H1 (cell line): ENCODE measurements around the gene PRMT3. TPM values are rescaled to one million over a fixed set of nuclear protein-coding genes. Genes with fewer than 3 reads are reported as not detected.

Experiments used
- CTCF ChIA-PET: fragments of 300-600 bp; sonication (Branson Sonifier 250); formaldehyde crosslinking; loops from one replicate; lab custom pipeline; 2021; ENCODE audit not compliant: partially characterized antibody; lab: Charles Lee
- POLR2A ChIA-PET: fragments of 300-600 bp; sonication (Branson Sonifier 250); formaldehyde crosslinking; loops from one replicate; lab custom pipeline; 2021; ENCODE audit warnings: inconsistent platforms; ENCODE audit not compliant: partially characterized antibody; lab: Charles Lee
- DNase-seq, 2 experiments: peaks; one replicate each; pipeline versions ENCODE4 v3.0.0 to v3.0.0-alpha.2; 2010 to 2022; ENCODE audit warnings: low spot score in 2 of 2, low read depth in 1 of 2, mixed read lengths in 1 of 2
- FAIRE-seq: peaks from 2 replicates; lab custom pipeline; 2011; peaks lifted over from hg19 to GRCh38; lab: Jason Lieb, UNC
- H2AFZ ChIP-seq: 2 replicates; pipeline ENCODE4 v1.8.1; 2012; ENCODE audit warnings: low read length, inconsistent platforms
- H2AK5ac ChIP-seq: 2 replicates; pipeline ENCODE4 v1.6.1; 2013; ENCODE audit warnings: low read depth, low read length
- H2BK120ac ChIP-seq: replicated peaks from 2 replicates; pipeline ENCODE3; 2013; ENCODE audit warnings: low read depth, low read length, inconsistent platforms
- H2BK12ac ChIP-seq: 2 replicates; pipeline ENCODE4 v1.6.1; 2013; ENCODE audit warnings: low read depth, low read length
- H2BK15ac ChIP-seq: 2 replicates; pipeline ENCODE4 v1.6.1; 2013; ENCODE audit warnings: low read length
- H2BK20ac ChIP-seq: 2 replicates; pipeline ENCODE4 v1.6.1; 2013; ENCODE audit warnings: low read length
- H2BK5ac ChIP-seq: 2 replicates; pipeline ENCODE4 v1.6.1; 2013; ENCODE audit warnings: low read depth, low read length
- H3K14ac ChIP-seq: 2 replicates; pipeline ENCODE4 v1.6.1; 2013; ENCODE audit warnings: inconsistent platforms; ENCODE audit not compliant: insufficient read length
- H3K18ac ChIP-seq: 2 replicates; pipeline ENCODE4 v1.6.1; 2013; ENCODE audit warnings: low read length; ENCODE audit errors: extremely low read depth
- H3K23ac ChIP-seq: 2 replicates; pipeline ENCODE4 v1.6.1; 2013; ENCODE audit warnings: inconsistent platforms; ENCODE audit not compliant: insufficient read length
- H3K23me2 ChIP-seq: 2 replicates; pipeline ENCODE4 v1.6.1; 2013; ENCODE audit warnings: low read depth, low read length
- H3K27ac ChIP-seq: 2 replicates; pipeline ENCODE4 v1.6.1; 2011; ENCODE audit warnings: low read depth, low read length, inconsistent platforms
- H3K27me3 ChIP-seq, 4 experiments: replicated peaks in 1 of 4; 1 replicate in 1 of 4; 2 replicates in 3 of 4; pipeline versions ENCODE4 v1.6.1 to v1.8.1; 2011 to 2013; ENCODE audit warnings: low read length in 3 of 4, mild to moderate bottlenecking in 3 of 4, inconsistent platforms in 2 of 4, mixed read lengths in 2 of 4, moderate library complexity in 1 of 4; ENCODE audit not compliant: control insufficient read depth in 3 of 4, insufficient read depth in 3 of 4; ENCODE audit errors: extremely low read depth in 1 of 4
- H3K36me3 ChIP-seq, 4 experiments: 2 replicates each; pipeline versions ENCODE4 v1.6.1 to v1.8.1; 2011 to 2013; ENCODE audit warnings: mild to moderate bottlenecking in 4 of 4, low read length in 3 of 4, moderate library complexity in 2 of 4, control low read depth in 1 of 4, inconsistent platforms in 1 of 4; ENCODE audit not compliant: insufficient read depth in 4 of 4, control insufficient read depth in 2 of 4
- H3K4ac ChIP-seq: replicated peaks from 2 replicates; pipeline ENCODE3; 2013; ENCODE audit warnings: low read length, low read depth, mixed read lengths, inconsistent platforms; ENCODE audit not compliant: insufficient read length
- H3K4me1 ChIP-seq, 4 experiments: replicated peaks in 1 of 4; 1 replicate in 1 of 4; 2 replicates in 3 of 4; pipeline versions ENCODE4 v1.6.1 to v1.8.1; 2011 to 2013; ENCODE audit warnings: low read length in 3 of 4, inconsistent platforms in 2 of 4, mixed read lengths in 1 of 4; ENCODE audit not compliant: insufficient read depth in 4 of 4, control insufficient read depth in 3 of 4
- H3K4me2 ChIP-seq, 2 experiments: 2 replicates each; pipeline versions ENCODE4 v1.6.1 to v1.8.1; 2011 to 2013; ENCODE audit warnings: low read depth in 2 of 2, low read length in 2 of 2, control low read depth in 1 of 2, inconsistent platforms in 1 of 2, mild to moderate bottlenecking in 1 of 2; ENCODE audit not compliant: insufficient read depth in 1 of 2
- H3K4me3 ChIP-seq, 4 experiments: fragments of 200-600, 300-600 bp in 1 of 4; sonication (generic), shearing (Covaris generic), sonication (Bioruptor Twin) in 1 of 4; 2 replicates each; pipeline versions ENCODE4 v1.5.1 to v1.8.1; 2011 to 2016; ENCODE audit warnings: low read length in 4 of 4, low read depth in 3 of 4, control low read depth in 2 of 4, inconsistent platforms in 2 of 4, mild to moderate bottlenecking in 2 of 4, mixed read lengths in 1 of 4, moderate library complexity in 1 of 4; ENCODE audit not compliant: insufficient read depth in 2 of 4; ENCODE audit errors: extremely low read depth in 1 of 4
- H3K56ac ChIP-seq: replicated peaks from 2 replicates; pipeline ENCODE3; 2013; ENCODE audit warnings: low read depth, mild to moderate bottlenecking, mixed read lengths, low read length, inconsistent platforms; ENCODE audit not compliant: insufficient read length
- H3K79me1 ChIP-seq: 2 replicates; pipeline ENCODE4 v1.6.1; 2013; ENCODE audit warnings: low read depth, low read length, control low read depth
- H3K79me2 ChIP-seq, 2 experiments: 2 replicates each; pipeline versions ENCODE4 v1.6.1 to v1.8.1; 2012 to 2013; ENCODE audit warnings: low read length in 2 of 2, mild to moderate bottlenecking in 2 of 2, inconsistent platforms in 1 of 2; ENCODE audit not compliant: insufficient read depth in 2 of 2, control insufficient read depth in 1 of 2
- H3K9ac ChIP-seq, 4 experiments: replicated peaks in 1 of 4; 1 replicate in 1 of 4; 2 replicates in 3 of 4; pipeline versions ENCODE4 v1.6.1 to v1.8.1; 2011 to 2013; ENCODE audit warnings: low read depth in 3 of 4, low read length in 3 of 4, control low read depth in 2 of 4, mild to moderate bottlenecking in 2 of 4, moderate library complexity in 2 of 4, inconsistent platforms in 1 of 4; ENCODE audit errors: extremely low read depth in 1 of 4
- H3K9me3 ChIP-seq, 2 experiments: 2 replicates each; pipeline versions ENCODE4 v1.6.1 to v1.8.1; 2012 to 2013; ENCODE audit warnings: mild to moderate bottlenecking in 2 of 2, moderate library complexity in 2 of 2, control low read depth in 1 of 2, inconsistent platforms in 1 of 2, low read depth in 1 of 2, low read length in 1 of 2, mixed read lengths in 1 of 2; ENCODE audit not compliant: insufficient read depth in 2 of 2
- H4K20me1 ChIP-seq, 2 experiments: replicated peaks in 1 of 2; 2 replicates each; pipeline versions ENCODE3 to v1.8.1; 2011 to 2013; ENCODE audit warnings: inconsistent platforms in 2 of 2, low read length in 2 of 2, mild to moderate bottlenecking in 1 of 2; ENCODE audit not compliant: insufficient read depth in 2 of 2, control insufficient read depth in 1 of 2
- H4K5ac ChIP-seq: 2 replicates; pipeline ENCODE4 v1.6.1; 2013; ENCODE audit warnings: low read length, low read depth, mixed read lengths, inconsistent platforms; ENCODE audit not compliant: insufficient read length
- H4K8ac ChIP-seq: 2 replicates; pipeline ENCODE4 v1.8.0; 2013; ENCODE audit warnings: mild to moderate bottlenecking, moderate library complexity, low read length, inconsistent platforms; ENCODE audit not compliant: insufficient read depth; ENCODE audit errors: extremely low read depth
- H4K91ac ChIP-seq: replicated peaks from 2 replicates; pipeline ENCODE3; 2013; ENCODE audit warnings: low read length, mixed read lengths, inconsistent platforms; ENCODE audit not compliant: insufficient read length
- SP2 ChIP-seq: IDR thresholded peaks from 2 replicates; pipeline ENCODE4 v1.6.1; 2012; ENCODE audit warnings: mild to moderate bottlenecking, low read length, inconsistent platforms
- TEAD4 ChIP-seq: IDR thresholded peaks from 2 replicates; pipeline ENCODE4 v1.6.1; 2012; ENCODE audit warnings: low read depth, low read length, inconsistent platforms, mixed read lengths
- WGBS, 2 experiments: shearing (Covaris generic) in 1 of 2; methylation state at CpG; one replicate each; pipeline versions ENCODE4 v1.1.6 to v1.1.7; 2013 to 2015; ENCODE audit warnings: low lambda C conversion rate in 2 of 2, mixed read lengths in 2 of 2, inconsistent platforms in 1 of 2, low coverage in 1 of 2, missing lambda C conversion rate in 1 of 2; ENCODE audit not compliant: insufficient replicate concordance in 2 of 2, insufficient coverage in 1 of 2, insufficient read length in 1 of 2; ENCODE audit errors: extremely low coverage in 1 of 2, missing lambda C conversion rate in 1 of 2; 5-methylcytosine and 5-hydroxymethylcytosine counted together
- polyA plus RNA-seq, 7 experiments: library from polyadenylated mRNA; depleted of rRNA in 3 of 7; stranded (reverse) in 5 of 7; unstranded in 2 of 7; fragments of >200 nt in 5 of 7; fragments of 200-250 nt in 2 of 7; gene quantifications; 1 replicate in 5 of 7; 2 replicates in 1 of 7; 4 replicates in 1 of 7; pipeline versions ENCODE4 v1.2.1 to v1.2.3, GENCODE V29; 2011 to 2013; ENCODE audit warnings: missing spikeins in 2 of 7, mixed read lengths in 2 of 7
- total RNA-seq: library from RNA; stranded (reverse); fragmentation: NEBNext Ultra II Directional; extraction: Animal tissue kit (Norgen Biotek cat#: 25700); gene quantifications from 2 replicates; pipeline ENCODE4 v1.2.1, GENCODE V29; 2021

The PRMT3 gene
- total and polyA plus RNA-seq, 2 of the 8 experiments (the other 6 are each of a cell fraction or from before 2014, with no cell fraction given), result 11.2 to 26.5 TPM

DNA sequence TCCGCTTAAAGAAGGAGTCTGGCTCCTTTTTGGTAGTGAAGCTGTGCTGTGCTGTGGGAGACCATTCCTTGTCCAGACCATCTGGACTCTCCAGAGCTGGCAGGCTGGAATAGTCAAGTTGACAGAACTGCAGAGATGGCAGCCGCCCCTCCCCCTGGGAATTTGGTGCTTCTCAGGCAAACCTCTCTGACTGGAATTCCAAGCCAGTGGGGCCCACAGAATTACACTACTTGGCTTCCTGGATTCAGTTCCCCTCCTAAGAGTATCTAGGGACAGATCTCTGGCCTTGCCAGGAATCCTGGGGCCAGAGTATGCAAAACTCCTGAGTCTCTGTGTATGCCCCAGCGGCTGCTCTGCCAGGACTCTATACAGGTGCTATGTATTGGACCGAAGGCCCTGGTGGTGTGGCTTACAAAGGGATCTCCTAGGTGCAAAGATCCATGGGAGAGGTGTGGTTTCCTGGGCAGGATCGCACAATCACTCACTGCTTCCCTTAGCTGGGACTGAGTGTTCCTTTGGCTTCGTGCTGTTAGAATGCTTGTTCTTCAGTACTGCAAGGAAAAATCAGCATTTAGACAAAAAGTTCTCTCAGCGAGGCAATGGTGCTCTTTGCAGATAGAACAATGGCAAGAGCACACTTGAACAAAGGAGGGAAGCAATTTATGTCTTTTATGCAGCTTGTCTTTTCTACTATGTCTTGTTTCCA lies 86.8 kb downstream of the PRMT3 start:
- Histone ChIP-seq H3K27me3 (no peaks in the 10 kb centered on the region), H2BK20ac (no peak overlapping the region), H3K23ac (no peak overlapping the region), H3K9ac (no peak overlapping the region), H3K23me2 (no peaks in the 10 kb centered on the region), H2BK15ac (no peak overlapping the region), H4K20me1 (no peaks in the 10 kb centered on the region), H3K27ac (no peak overlapping the region; the same call in 1 of the 2 replicates), H4K8ac (no peak overlapping the region; the same call in 1 of the 2 replicates), H3K14ac (no peak overlapping the region), H2BK5ac (peak overlapping the region; percentile 2; the same call in 1 of the 2 replicates), H3K4ac (no peak overlapping the region), H3K9me3 (no peaks in the 10 kb centered on the region), H3K36me3 (peaks cover 0 to 3% (median 0%) of the 10 kb centered on the region in 4 experiments; a peak in 1 of 8 replicates), H3K4me2 (peak overlapping the region; percentile 0 to 28; a peak in 1 of 4 replicates), H3K79me2 (no peaks in the 10 kb centered on the region), H2BK12ac (peak overlapping the region; percentile 13; the same call in 1 of the 2 replicates), H3K18ac (no peak overlapping the region), H4K5ac (no peak overlapping the region), H3K56ac (no peak overlapping the region), H2BK120ac (no peak overlapping the region), H3K4me1 (peaks cover 0 to 13% (median 7%) of the 10 kb centered on the region in 4 experiments; a peak in 6 of 7 replicates), H2AFZ (no peak overlapping the region), H2AK5ac (no peak overlapping the region), H3K4me3 (no peak overlapping the region), H4K91ac (no peak overlapping the region), H3K79me1 (no peaks in the 10 kb centered on the region; the same call in 1 of the 2 replicates)
- DNase-seq, result no peak
- ChIA-PET CTCF (interaction anchor here (0.6 to 0.8 kb wide), 2 partner anchors 137 to 525 kb away, joined by 3 to 4 read pairs; no protein-coding TSS in a partner anchor), POLR2A (no interaction called here)
- TF ChIP-seq TEAD4 (0 out of 2 replicates have a peak, but pooled peaks have one; percentile 41), SP2 (no peak)
- 74% methylated on average over 7 of the region's 7 CpGs; no CpG with 5 or more reads in 1 of the 2 experiments for WGBS, 2 experiments
- no peak for FAIRE-seq
